ENCODE data around the gene GLOD5.

GLOD5 gene

GRCh38 chrX:48785186-48785539, 23.6 kb downstream of the GLOD5 start:
- no peak overlapping the region for H3K27ac ChIP-seq (ENCODE audit: low read depth, low read length)
- H3K36me3 ChIP-seq (ENCODE audit: control insufficient read depth, insufficient read depth, low read length), result no peaks in the 10 kb centered on the region
- H3K9ac ChIP-seq (ENCODE audit: low read length), result no peak overlapping the region
- peaks cover 2% of the 10 kb centered on the region; the same call in 1 of the 2 replicates for H3K9me3 ChIP-seq (ENCODE audit: control insufficient read depth, insufficient read depth, low read depth, low read length)
- H3K4me1 ChIP-seq (ENCODE audit: control insufficient read depth, insufficient read depth, low read length), result no peaks in the 10 kb centered on the region
- H3K4me3 ChIP-seq (ENCODE audit: low read depth, low read length), result no peak overlapping the region
- peaks cover 7% of the 10 kb centered on the region for H3K27me3 ChIP-seq (ENCODE audit: control insufficient read depth, insufficient read depth, low read length)

- H3K4me3 ChIP-seq (ENCODE audit: low read depth, low read length), result no peak overlapping the region
- peaks cover 7% of the 10 kb centered on the region for H3K27me3 ChIP-seq (ENCODE audit: control insufficient read depth, insufficient read depth, low read length)
- H3K4me1 ChIP-seq (ENCODE audit: control insufficient read depth, insufficient read depth, low read length), result no peaks in the 10 kb centered on the region
- H3K27ac ChIP-seq (ENCODE audit: low read depth, low read length), result no peak overlapping the region
- H3K9me3 ChIP-seq (ENCODE audit: control insufficient read depth, insufficient read depth, low read depth, low read length), result peaks cover 2% of the 10 kb centered on the region; the same call in 1 of the 2 replicates
- no peaks in the 10 kb centered on the region for H3K36me3 ChIP-seq (ENCODE audit: control insufficient read depth, insufficient read depth, low read length)
- H3K9ac ChIP-seq (ENCODE audit: low read length), result no peak overlapping the region
These were observed 24.1 kb downstream of the GLOD5 start for GRCh38 chrX:48785540-48786214.

GRCh38 chrX:48786341-48786800, 24.8 kb downstream of the GLOD5 start, which contains the start of gene GATA1:
GATA1 (plus strand) TSS chrX:48786590; CDS start chrX:48791110, 4,520 bp downstream.
- Histone ChIP-seq H3K27ac (ENCODE audit: low read depth, low read length) (no peak within 1 kb of the TSS), H3K9me3 (ENCODE audit: control insufficient read depth, insufficient read depth, low read depth, low read length) (peaks cover 3% of the 10 kb centered on the region; the same call in 1 of the 2 replicates), H3K4me3 (ENCODE audit: low read depth, low read length) (no peak within 1 kb of the TSS), H3K4me1 (ENCODE audit: control insufficient read depth, insufficient read depth, low read length) (no peaks in the 10 kb centered on the region), H3K27me3 (ENCODE audit: control insufficient read depth, insufficient read depth, low read length) (peaks cover 7% of the 10 kb centered on the region), H3K9ac (ENCODE audit: low read length) (no peak within 1 kb of the TSS), H3K36me3 (ENCODE audit: control insufficient read depth, insufficient read depth, low read length) (no peaks in the 10 kb centered on the region)

GRCh38 chrX:48786825-48787504, 25.4 kb downstream of the GLOD5 start:
- Histone ChIP-seq H3K4me3 (ENCODE audit: low read depth, low read length) (no peak overlapping the region), H3K9me3 (ENCODE audit: control insufficient read depth, insufficient read depth, low read depth, low read length) (peaks cover 8% of the 10 kb centered on the region; the same call in 1 of the 2 replicates), H3K27me3 (ENCODE audit: control insufficient read depth, insufficient read depth, low read length) (peaks cover 7% of the 10 kb centered on the region), H3K4me1 (ENCODE audit: control insufficient read depth, insufficient read depth, low read length) (no peaks in the 10 kb centered on the region), H3K9ac (ENCODE audit: low read length) (no peak overlapping the region), H3K36me3 (ENCODE audit: control insufficient read depth, insufficient read depth, low read length) (no peaks in the 10 kb centered on the region), H3K27ac (ENCODE audit: low read depth, low read length) (no peak overlapping the region)

- H3K9me3 ChIP-seq (ENCODE audit: control insufficient read depth, insufficient read depth, low read depth, low read length), result peaks cover 8% of the 10 kb centered on the region; the same call in 1 of the 2 replicates
These were observed 26.2 kb downstream of the GLOD5 start for GRCh38 chrX:48787505-48788443.

GRCh38 chrX:48789366-48790220, 28.0 kb downstream of the GLOD5 start:
- peaks cover 15% of the 10 kb centered on the region; the same call in 1 of the 2 replicates for H3K9me3 ChIP-seq (ENCODE audit: control insufficient read depth, insufficient read depth, low read depth, low read length)
- no peak overlapping the region for H3K9ac ChIP-seq (ENCODE audit: low read length)
- no peak overlapping the region for H3K27ac ChIP-seq (ENCODE audit: low read depth, low read length)
- H3K4me1 ChIP-seq (ENCODE audit: control insufficient read depth, insufficient read depth, low read length), result no peaks in the 10 kb centered on the region; the same call in 1 of the 2 replicates
- H3K36me3 ChIP-seq (ENCODE audit: control insufficient read depth, insufficient read depth, low read length), result no peaks in the 10 kb centered on the region
- no peak overlapping the region for H3K4me3 ChIP-seq (ENCODE audit: low read depth, low read length)
- peaks cover 7% of the 10 kb centered on the region for H3K27me3 ChIP-seq (ENCODE audit: control insufficient read depth, insufficient read depth, low read length)

More at GRCh38 chrX:48787505-48788443, 26.2 kb downstream of the GLOD5 start:
- peaks cover 7% of the 10 kb centered on the region for H3K27me3 ChIP-seq (ENCODE audit: control insufficient read depth, insufficient read depth, low read length)
- H3K4me1 ChIP-seq (ENCODE audit: control insufficient read depth, insufficient read depth, low read length), result no peaks in the 10 kb centered on the region
- H3K27ac ChIP-seq (ENCODE audit: low read depth, low read length), result no peak overlapping the region
- no peaks in the 10 kb centered on the region for H3K36me3 ChIP-seq (ENCODE audit: control insufficient read depth, insufficient read depth, low read length)
- H3K9ac ChIP-seq (ENCODE audit: low read length), result no peak overlapping the region
- no peak overlapping the region for H3K4me3 ChIP-seq (ENCODE audit: low read depth, low read length)

- Histone ChIP-seq H3K4me3 (ENCODE audit: low read depth, low read length) (no peak overlapping the region), H3K27ac (ENCODE audit: low read depth, low read length) (no peak overlapping the region), H3K4me1 (ENCODE audit: control insufficient read depth, insufficient read depth, low read length) (peaks cover 6% of the 10 kb centered on the region; the same call in 1 of the 2 replicates), H3K9ac (ENCODE audit: low read length) (no peak overlapping the region), H3K36me3 (ENCODE audit: control insufficient read depth, insufficient read depth, low read length) (no peaks in the 10 kb centered on the region), H3K27me3 (ENCODE audit: control insufficient read depth, insufficient read depth, low read length) (peaks cover 7% of the 10 kb centered on the region), H3K9me3 (ENCODE audit: control insufficient read depth, insufficient read depth, low read depth, low read length) (peaks cover 15% of the 10 kb centered on the region; the same call in 1 of the 2 replicates)
These were observed 28.9 kb downstream of the GLOD5 start for GRCh38 chrX:48790477-48790876.

- Histone ChIP-seq H3K4me3 (ENCODE audit: low read depth, low read length) (no peak overlapping the region), H3K4me1 (ENCODE audit: control insufficient read depth, insufficient read depth, low read length) (peaks cover 6% of the 10 kb centered on the region; the same call in 1 of the 2 replicates), H3K27me3 (ENCODE audit: control insufficient read depth, insufficient read depth, low read length) (peaks cover 7% of the 10 kb centered on the region), H3K27ac (ENCODE audit: low read depth, low read length) (no peak overlapping the region), H3K9ac (ENCODE audit: low read length) (no peak overlapping the region), H3K36me3 (ENCODE audit: control insufficient read depth, insufficient read depth, low read length) (no peaks in the 10 kb centered on the region), H3K9me3 (ENCODE audit: control insufficient read depth, insufficient read depth, low read depth, low read length) (peaks cover 15% of the 10 kb centered on the region; the same call in 1 of the 2 replicates)
These were observed 29.7 kb downstream of the GLOD5 start for GRCh38 chrX:48791063-48791820.

- Histone ChIP-seq H3K4me3 (ENCODE audit: low read depth, low read length) (no peak overlapping the region), H3K36me3 (ENCODE audit: control insufficient read depth, insufficient read depth, low read length) (no peaks in the 10 kb centered on the region), H3K27me3 (ENCODE audit: control insufficient read depth, insufficient read depth, low read length) (peaks cover under 1% of the 10 kb centered on the region; the same call in 1 of the 2 replicates), H3K9me3 (ENCODE audit: control insufficient read depth, insufficient read depth, low read depth, low read length) (peaks cover 15% of the 10 kb centered on the region; the same call in 1 of the 2 replicates), H3K4me1 (ENCODE audit: control insufficient read depth, insufficient read depth, low read length) (peaks cover 6% of the 10 kb centered on the region; the same call in 1 of the 2 replicates), H3K27ac (ENCODE audit: low read depth, low read length) (no peak overlapping the region), H3K9ac (ENCODE audit: low read length) (no peak overlapping the region)
These were observed 30.7 kb downstream of the GLOD5 start for GRCh38 chrX:48792219-48792618.

All from HUES6 (cell line).